Fibroblast of skin of right biceps (primary cell): Measurements from ENCODE around the gene MTOR.
"Not testable (repeated sequence)": the region's sequence is repeated elsewhere in the genome, so short reads cannot be mapped to it uniquely, and the experiment has no call there.

Source experiments
- DNase-seq: peaks from one replicate; pipeline ENCODE4 v3.0.0-alpha.2; 2013

Gene MTOR

DNA sequence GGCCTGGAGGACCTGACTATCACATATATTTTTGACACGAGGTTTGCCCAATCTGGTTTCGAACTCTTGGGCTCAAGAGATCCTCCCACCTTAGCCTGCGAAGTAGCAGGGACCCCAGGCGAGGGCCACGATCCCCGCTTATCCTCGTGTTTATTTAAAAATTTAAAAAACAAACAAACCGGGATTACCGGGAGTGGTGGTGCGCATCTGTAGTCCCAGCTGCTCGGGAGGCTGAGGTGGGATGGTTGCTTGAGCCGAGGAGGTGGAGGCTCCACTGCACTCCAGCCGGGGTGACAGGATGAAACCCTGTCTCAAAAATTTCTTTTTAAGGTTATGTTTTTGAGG, 162.2 kb downstream of the MTOR start:
- no peak for DNase-seq

DNA sequence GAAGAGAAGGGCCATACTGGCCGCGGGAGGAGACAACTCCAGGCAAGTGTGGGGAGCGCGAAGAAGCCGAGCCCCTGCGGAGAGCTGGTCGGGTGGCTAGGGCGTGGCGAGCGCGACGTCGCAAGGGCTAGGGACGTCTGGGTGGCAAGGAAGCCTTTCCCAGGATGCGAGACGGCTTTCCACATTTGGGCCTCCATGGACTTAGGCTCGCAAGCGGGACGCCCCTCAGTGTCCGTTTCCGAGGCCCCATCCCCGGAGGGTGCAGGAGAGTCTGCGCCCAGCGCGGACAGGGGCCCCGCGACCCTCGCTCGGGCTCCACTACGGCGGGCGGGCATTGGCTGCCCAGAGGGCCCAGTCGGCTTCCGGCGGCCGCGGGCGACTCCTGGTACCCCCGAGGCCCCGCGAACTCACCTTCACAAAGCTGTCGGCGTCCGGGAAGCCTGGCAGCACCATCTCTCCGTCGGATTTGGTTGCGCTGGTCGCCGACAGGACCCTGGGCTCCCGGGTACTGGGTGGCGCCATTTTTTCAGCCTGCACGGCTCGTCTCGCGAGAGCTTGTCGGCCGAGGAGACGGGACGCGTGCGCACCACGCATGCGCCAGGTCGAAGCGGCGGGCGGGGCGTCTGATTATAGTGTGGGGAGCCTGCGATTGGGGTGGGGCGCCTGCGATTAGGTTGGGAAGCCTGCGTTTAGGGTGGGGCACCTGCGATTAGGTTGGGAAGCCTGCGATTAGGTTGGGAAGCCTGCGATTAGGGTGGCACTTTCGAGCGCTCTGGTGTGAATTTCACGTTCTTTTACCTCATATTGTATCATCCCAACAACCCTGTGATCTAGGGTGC, 162.8 kb downstream of the MTOR start, which contains the start of gene EXOSC10:
TSS of gene EXOSC10 (minus strand) at position 560 of the 839 bp plus-strand sequence. CDS start at position 522, 38 bp downstream.
- DNase-seq: peak; percentile 89

DNA sequence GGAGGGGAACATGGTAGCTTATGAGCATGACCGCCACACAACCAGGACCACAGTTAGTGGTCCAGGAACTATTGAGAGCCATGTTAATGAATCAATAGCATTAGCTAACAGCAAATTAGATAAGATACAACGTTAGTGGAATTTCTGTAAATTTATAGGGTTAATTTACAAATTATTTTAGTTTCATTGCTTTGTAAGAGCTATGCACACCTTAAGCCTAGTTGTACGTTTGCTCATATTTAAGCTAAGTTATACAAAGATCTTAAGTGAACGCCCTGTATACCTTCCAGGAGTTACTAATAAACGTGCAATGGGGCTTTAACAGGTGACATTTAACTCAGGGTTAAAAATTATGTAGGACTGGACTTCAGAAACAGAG, 163.4 kb downstream of the MTOR start:
- no peak for DNase-seq

DNA sequence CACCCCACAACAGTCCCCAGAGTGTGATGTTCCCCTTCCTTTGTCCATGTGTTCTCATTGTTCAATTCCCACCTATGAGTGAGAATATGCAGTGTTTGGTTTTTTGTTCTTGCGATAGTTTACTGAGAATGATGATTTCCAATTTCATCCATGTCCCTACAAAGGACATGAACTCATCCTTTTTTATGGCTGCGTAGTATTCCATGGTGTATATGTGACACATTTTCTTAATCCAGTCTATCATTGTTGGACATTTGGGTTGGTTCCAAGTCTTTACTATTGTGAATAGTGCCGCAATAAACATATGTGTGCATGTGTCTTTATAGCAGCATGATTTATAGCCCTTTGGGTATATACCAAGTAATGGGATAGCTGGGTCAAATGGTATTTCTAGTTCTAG, 178.6 kb downstream of the MTOR start:
- not testable (repeated sequence) for DNase-seq

DNA sequence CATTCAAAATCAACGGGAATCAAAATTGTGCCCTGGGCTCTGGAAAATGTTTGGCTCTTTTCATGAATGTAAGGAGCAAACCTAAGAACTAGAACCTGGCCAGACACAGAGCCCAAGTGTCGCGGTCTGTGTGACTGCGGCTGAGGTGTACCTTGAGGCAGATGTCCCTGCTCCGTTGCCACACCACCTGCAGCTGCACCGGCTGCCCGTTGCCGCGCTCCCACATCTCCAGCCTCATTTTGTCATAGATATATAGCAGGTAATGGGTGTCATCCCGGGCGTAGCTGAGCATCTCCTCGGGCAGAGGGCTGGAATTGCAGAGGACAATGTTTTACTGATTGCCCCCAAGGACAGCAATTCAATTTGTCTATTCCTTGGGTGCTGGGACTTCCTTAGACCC, 181.4 kb downstream of the MTOR start:
- no peak for DNase-seq

DNA sequence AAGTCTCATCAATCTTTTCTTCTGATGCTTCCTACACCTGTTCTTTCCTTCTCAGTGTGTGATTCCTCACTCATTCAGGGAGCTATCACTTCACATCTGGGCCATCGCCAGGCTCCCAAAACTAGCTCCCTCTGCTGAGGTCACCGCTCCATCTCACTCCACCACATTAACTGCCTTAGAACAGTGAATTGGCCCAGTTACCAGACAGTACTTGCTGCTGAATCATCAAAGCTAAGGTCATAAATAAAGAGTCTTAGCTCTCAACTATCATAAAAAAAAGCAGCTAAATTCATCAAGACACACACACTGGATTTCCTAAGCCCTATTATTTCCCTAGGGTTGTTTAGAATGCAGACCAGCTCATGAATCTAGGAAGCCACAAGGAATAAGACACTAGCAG, 183.7 kb downstream of the MTOR start:
- DNase-seq: peak; percentile 17

DNA sequence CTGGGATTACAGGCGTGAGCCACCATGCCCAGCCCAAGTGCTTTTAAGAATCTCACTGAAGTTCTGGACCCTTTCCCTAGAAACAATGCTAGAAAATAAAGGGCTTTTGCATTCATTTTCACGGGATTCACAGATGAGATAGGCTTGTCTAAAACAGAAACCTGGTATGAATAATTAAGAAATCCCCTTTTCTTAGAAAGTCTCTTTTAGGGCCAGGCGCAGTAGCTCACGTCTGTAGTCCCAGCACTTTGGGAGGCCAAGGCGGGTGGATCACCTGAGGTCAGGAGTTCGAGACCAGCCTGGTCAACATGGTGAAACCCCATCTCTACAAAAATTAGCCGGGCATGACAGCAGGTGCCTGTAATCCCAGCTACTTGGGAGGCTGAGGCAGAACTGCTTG, 189.0 kb downstream of the MTOR start:
- not testable (repeated sequence) for DNase-seq

DNA sequence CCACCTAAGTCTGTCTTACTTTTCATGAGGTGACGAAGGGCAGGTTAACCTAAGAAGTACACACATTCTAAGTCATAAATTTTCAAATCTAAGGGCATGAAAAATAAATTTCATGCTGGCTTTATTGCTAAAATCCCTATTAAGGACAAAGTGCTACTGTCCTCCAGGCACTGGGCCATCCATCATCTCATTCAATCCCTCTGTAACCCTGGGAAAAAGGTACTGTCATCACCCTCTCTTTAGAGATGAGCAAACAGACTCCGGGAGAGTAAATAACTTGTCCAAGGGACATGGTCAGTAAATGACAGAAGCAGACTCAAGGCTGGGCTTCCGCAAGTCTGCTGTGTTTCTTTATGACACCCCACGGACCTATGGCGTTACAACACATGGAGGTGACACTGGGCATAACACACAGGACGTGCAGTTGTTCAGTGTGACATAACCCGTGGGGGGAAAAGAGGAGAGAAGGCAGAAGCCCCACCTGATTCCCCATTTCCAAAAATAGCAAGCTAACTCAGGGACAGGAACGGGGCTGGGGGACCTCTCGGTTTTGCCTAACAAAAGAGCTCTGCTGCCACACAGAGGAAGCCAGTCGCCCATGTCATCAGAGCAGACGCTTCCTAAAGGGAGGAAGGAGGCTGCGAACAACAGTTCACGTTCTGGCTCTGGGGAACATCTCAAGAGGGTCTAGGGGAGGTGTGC, 190.0 kb downstream of the MTOR start:
- no peak for DNase-seq

DNA sequence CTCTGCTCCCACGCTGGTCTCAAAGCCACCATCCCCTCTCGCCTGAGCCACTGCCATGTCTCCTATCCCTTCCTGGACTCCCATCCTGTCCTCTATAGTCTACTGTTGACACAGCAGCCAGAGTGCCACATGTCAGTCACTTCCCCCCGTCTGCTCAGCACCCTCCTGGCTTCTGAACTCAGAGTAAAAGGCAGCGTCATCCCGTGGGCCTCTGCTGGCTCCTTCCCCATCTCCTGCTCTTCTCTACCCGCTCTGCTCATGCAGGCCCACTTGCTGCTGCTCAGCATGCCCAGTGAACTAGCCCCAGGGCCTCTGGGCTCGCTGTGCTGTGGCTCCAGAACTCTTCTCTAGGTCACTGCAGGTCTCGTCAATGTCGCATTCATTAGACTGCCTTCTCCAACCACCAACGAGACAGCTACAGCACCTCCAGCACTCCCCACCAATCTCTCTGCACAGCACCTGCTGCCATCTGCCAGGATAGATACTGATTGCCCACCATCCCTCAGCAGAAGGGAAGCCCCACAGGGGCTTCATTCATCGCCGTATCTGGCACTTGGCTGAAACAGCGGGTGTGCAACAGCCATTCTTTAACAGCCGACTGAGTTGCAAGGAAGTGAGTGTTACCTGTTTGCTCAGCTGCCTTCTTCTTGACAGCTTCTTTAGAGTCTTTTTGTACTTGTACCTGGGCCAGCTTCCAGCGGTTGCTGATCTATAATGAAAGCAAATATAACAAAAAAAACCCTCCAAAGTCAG, 190.7 kb downstream of the MTOR start:
- no peak for DNase-seq

DNA sequence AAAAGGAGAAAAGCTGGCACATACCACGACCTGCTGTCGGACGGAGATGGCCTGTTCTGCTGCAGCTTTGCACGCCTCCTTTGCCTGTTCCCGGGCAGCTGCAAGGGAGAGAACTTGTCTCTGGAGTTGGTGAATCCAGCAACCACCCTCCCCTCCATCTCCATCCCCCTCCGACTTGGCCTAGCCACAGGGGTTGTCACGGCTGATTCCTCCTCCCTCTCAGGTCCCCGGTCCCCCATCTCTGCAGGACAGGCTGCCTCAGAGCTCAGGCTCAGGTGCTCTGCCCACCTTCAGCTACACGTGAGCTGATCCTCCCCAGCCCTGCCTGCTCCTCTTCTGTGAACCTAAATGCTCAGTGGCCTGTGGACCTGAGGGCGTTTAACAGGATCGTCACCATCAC, 191.5 kb downstream of the MTOR start:
- no peak for DNase-seq

DNA sequence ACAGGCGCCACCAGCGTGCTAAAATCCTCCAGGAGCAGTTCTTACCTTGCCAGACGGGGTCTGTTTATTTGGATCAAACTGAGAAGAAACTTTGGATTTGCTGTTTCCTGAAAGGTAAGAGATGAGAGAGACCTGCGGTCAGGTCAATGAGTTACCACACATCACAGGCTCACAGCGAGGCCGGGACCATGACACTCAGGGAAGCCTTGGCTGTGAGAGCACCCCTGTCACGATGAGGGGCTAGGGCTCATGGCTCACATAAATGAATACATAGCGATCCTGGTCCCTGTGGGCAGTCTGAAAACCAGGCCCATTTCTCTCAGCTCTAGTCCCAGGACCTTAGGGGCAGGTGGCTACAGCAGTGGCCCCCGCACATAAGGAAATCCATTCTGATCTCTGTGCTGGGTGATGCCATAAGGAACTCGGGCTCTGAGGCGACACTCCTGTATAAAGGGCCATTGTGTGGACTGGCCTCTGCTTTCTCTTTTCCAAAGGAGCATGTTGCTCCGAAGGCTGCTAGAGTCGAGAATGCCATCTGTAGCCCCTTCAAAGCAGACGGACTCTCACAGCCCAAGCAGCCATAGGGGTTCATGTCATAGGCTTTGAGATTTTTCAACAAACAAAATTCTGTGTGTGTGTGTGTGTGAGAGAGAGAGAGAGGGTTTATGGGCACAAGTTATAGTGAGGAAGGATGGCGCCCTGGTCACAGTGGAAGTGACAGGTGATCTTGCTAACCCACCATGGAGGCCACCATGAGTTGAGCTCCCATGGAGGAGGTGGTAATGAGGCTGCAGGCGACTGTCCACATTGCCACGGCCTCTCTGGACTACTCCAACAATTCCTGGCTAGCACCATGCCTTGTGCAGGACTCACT, 193.5 kb downstream of the MTOR start:
- DNase-seq: no peak

DNA sequence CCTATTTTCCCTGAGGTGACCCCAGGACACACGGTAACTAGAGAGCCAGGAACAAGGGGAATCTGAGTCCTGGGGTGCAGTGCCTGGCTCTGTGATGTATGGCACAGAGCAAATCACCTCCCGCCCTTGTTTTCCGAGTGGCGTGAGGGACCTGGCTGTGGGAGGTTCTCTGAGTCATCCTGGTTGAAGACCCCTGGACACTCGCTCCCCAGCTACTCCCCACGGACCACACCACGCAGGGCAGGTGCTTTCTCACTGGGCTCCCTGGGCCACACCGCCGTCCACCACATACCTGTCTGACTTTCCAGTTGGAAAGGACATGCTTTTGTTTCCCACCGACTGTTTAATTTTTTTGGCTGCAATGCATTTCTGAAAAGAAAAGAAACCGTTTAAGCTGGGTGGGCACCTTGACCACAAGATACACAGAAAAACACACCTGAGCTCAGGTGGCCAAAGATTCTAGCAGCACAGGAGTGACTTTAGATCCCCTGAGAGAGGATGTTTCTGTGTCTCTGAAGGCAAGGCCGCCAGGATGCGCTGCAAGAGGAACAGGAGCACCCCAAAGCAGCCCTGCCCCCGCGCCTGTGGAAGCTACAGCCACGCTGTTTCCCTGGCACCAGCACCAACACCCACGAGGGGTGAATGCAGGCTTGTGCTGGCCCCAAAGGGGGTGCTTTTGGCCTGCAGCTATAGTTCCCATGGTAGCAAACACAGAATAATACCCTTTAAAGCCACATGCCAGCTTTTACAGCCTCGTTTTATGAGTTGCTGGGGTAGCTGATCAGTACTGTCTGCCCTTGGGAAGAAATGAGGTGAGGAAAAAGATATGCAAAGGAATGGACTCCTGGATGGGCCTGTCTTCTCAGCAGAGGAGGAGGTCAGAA, 194.4 kb downstream of the MTOR start:
- DNase-seq: no peak

DNA sequence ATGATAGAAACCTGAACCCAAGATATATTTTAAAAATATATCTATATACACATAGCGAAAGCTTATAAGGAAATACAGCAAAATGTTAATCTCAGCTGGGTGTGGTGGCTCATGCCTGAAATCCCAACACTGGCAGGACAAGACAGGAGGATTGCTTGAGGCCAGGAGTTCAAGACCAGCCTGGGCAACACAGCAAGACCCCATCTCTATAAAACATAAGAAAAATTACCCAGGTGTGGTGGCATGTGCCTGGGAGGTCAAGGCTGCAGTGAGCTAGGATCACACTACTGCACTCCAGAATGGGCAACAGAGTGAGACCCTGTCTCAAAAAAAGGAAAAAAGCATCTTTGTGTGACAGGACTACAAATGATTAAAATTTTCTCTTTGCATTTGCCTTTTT, 196.6 kb downstream of the MTOR start:
- no peak for DNase-seq

DNA sequence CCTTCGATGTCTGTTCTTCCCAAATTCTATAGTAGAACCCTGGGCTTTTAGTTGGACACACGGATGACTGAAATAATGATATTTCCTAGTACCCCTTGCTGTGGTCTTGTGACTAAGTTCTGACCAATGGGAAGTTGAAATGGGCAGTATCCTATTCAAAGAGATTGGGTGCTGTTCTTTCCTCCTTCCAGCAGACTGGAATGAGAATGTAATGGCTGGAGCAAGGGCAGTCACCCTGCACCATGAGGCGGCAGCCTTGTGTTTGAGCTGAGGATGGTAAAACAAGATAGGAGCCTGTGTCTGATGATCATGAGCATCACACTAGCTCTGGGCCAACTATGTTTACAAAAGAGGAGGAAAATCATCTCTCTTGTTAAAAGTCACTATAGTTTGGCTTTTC, 197.4 kb downstream of the MTOR start:
- no peak for DNase-seq

DNA sequence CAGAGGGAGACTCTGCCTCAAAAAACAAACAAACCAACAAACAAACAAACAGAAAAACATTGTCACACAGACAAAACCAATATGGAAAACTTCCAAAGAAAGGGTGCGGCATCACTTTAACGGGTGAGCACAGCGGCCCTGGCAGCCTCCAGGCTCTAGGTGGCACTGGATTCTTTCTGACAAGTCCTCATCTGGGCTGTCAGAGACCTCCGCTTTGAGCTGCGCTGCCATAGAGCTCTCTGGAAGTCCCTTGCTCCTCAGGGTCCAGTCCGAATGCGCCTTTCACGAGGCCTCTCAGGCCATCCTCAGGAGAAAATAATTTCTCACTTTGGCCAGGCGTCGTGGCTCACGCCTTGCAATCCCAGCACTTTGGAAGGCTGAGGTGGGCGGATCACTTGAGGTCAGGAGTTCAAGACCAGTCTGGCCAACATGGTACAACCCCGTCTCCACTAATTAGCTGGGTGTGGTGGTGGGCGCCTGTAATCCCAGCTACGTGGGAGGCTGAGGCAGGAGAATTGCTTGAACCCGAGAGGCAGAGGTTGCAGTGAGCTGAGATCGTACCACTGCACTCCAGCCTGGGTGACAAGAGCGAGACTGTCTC, 198.3 kb downstream of the MTOR start:
- not testable (repeated sequence) for DNase-seq

DNA sequence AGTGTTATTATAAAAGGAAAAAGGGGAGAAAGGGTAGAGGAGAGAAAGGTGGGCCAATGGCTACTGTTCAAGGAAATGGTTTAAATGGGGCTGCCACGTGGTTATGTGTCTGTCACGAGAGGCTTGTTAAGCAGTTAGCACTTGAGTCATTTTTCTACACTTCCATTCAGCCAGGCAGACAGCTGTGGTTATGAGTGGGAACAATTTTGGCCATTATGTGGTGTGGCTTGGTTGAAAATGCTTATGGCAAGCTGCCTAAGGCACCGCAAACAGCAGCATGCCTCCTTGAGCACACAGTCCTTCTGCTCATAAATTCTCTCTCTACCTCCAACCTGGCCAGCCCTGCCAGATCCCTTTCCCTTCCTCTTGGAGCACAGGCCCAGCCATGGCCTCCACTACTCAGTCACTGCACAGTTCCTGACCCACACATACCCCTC, 199.4 kb downstream of the MTOR start:
- DNase-seq: peak; percentile 67

DNA sequence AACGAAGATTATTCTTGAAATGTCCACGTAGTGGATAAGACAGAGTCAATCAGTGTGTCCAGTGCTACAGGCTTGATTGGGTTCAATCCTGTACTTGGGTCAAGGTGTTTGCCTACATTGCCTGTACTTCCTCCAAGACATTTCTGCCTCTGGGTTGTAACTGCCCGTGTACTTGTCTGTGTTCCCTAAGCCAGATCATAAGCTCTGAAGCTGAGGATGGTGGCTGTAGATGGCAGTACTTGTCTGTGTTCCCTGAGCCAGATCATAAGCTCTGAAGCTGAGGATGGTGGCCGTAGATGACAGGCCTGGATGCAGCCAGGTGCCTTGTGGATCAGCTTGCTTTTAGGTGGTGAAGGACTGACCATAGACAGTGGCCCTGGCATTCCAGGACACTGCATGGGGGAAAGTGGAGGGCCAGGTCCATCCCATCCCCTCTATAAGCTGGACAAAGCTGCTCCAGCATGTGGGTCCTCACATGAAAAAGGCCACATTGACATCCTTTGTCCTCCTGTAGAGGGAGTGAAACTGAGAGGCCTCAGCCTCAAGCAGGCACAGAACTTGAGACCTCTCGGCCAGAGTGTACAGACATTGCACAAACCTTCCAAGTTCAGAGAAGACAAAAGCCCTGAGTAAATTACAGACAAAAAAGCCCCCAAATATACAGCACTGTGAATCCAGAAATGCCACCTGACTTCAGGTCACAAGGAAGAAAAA, 200.5 kb downstream of the MTOR start:
- no peak for DNase-seq

DNA sequence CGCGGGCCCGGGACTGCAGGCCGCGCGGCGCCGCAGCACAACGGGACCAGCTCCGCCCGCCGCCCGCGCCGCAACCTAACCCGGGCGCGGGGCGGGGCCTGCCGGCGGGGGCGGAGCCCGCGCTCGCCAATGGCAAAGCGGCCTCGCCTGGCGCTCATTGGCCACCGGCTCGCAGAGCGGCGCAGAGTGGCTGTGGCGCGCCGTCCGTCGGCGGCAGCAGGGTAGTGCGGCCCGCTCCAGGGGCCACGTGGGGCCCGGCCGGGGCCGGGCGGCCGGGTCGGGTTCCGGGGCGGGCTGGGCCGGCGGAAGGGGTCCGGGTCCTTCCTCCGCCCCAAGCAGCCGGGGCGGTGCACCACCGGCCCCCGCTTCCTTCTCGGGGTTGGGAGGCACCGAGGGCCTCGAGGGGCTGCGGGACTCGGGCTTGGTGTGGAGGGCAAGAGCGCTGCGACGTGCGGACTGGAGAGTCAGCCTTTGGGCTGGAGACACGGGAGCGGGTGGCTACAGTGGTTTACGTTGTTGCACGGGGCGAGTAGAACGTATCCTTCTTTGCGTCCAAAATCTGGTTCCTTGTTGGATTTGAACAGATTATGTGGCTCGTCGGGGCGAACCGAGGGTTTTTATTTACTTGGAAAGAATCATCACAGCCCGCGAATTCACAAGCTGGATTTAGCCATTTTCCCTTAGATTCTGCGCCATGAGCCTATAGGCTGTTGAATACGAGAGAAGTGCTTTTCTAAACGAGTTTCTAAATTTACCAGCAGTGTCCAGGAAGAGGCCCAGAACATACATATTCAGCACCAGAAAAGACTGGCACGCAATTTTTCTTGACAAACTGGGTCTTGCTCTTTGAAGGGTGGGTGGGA, 202.2 kb downstream of the MTOR start, which contains the start of gene SRM:
TSS of gene SRM (minus strand) at position 51 of the 863 bp plus-strand sequence. CDS start 75 bp downstream, outside the sequence.
- DNase-seq: peak; percentile 90
